Erythroblast (primary cell): ENCODE results near the gene TRAPPC2L.

Experiments
- DNase-seq, 2 experiments: peaks; one replicate each; lab custom pipeline; 2025; lab: John Stamatoyannopoulos, UW
- GATA1 ChIP-seq: IDR thresholded peaks from 2 replicates; pipeline ENCODE4 v1.6.1; 2011; ENCODE audit warnings: low read depth, mild to moderate bottlenecking, control low read depth, low read length, moderate library complexity
- POLR2A ChIP-seq: IDR thresholded peaks from 2 replicates; pipeline ENCODE4 v1.6.1; 2011; ENCODE audit warnings: mild to moderate bottlenecking, low read length

TRAPPC2L gene

DNA sequence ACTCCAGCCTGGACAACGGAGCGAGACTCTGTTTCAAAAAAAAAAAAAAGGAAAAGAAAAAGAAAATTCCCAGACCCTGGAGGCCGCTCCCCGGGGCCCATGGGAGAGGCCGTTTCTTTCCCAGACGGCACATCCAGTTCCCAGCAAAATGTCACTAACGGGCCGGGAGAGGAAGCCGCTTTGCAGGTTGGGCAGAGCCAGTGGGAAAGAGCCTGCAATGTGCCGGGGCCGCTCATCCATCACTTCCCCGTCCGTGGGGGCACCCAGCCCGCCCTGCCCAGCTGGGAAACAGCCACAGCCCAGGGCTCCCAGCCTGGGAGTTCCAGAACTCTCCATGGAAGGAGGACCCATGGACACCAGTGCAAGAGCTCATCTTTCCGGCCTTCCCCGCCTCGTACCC lies 51.4 kb downstream of the TRAPPC2L start:
- DNase-seq = no peak
- TF ChIP-seq GATA1 (no peak), POLR2A (no peak)

DNA sequence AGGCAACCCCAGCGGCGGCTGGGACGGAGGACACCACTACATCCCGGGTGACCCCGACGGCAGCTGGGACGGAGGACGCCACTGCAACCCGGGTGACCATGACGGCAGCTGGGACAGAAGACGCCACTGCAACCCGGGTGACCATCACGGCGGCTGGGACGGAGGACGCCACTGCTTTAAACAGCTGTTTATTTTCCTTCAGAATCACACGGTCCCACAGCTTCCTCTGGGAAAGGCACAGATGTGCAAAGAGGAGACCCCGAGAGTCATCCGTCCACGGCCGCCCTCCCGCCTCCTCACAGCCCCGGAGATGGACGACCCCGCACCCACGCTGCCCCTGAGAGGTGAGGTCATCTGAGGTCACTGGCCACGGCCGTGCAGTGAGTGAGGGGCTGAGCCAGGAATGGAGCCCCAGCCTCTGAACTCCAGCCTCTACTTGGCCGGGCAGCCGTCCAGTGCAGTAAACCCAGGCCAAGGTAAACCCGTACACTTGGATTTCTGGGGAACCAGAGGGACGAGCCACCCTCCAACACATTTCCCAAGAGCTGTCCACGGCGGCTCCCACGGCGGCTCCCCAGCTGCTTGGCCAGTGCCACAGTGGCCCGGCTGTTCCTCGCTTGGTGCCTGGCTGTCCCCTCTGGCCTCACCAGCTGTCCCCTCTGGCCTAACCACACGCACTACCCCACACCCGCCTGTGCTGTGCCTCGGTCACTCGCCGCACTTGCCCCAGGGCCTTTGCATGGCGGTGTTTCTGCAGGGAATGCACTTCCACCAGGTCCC lies 52.7 kb downstream of the TRAPPC2L start:
- no peak for TF ChIP-seq GATA1
- no peak for TF ChIP-seq POLR2A
- DNase-seq = no peak

DNA sequence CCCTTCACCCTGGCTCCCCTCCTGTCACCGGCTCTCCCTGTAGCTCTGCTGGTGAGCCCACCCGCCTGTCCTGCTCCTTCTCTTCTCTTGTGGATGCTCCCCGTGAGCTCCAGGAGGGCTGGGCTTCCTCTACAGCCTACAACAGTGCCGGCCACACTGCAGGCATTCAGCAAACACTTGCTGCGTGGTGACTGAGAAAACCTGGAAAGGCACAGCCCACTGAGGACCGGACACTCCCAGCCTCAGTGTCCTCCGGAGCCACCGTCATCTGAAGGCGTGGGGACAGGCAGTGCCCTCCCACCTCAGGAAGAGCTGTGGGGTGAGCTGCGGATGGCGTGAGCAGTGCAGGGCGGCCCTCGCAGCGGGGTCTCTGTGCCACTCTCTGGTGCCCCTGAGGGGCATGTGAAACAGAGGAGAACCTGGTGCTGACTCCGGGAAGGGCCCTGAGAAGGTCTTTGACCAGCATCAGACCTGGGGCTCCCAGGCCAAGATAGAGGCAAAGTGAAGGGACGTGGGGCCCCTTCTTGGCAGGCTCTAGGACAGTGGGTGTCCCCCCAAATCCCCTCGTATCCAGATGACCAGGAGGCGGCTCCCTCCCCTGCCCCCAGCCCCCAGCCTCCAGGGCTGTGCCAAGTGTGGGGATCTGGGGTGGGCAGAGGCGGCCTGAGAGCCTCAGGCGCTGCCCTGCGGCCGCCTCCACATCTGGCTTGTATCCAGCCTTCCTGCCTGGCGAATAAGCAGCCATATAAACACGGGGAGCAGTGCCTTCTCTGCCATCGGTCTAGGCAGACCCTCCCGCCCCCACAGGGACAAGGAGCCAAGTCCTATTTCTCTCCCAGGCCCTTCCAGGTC lies 53.6 kb downstream of the TRAPPC2L start:
- DNase-seq = no peak
- no peak for TF ChIP-seq POLR2A
- no peak for TF ChIP-seq GATA1

DNA sequence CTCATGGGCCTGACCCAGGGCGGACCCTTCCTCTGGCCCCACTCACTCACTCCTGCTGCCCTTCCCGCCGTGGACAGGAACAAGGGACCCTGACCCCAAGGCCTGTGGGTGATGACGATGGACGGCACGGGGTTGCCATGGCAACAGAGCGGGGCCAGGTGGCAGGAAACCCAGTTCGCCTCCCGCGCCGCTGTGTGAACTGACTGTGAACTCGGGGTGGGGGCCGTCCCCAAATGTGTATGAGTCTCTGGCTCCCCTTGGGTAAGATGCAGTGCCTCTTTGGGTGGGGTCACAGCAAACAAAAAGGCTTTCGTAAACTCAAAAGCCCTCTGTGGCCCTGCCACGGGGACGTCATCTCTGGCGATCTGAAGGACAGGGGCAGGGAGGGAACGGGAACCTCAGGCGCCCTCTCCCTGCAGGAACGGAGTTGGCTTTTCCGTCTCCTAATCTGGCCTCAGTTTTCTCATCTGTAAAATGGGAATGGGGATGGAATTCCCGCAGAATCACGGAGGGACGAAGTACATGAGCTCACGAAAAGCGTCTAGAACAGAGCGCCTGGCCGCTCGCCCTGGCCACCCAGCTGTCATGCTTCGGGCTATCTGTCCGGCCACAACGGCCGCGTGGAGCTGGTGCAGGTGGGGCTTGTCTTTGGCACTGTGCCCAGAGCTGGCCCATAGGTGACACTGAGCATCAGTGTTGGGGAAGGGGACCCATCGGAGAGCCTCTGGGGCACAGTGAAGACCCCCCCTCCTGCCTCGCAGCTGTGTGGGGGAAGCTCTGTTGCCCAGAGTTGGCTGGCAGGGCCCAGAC lies 54.4 kb downstream of the TRAPPC2L start:
- no peak for TF ChIP-seq POLR2A

DNA sequence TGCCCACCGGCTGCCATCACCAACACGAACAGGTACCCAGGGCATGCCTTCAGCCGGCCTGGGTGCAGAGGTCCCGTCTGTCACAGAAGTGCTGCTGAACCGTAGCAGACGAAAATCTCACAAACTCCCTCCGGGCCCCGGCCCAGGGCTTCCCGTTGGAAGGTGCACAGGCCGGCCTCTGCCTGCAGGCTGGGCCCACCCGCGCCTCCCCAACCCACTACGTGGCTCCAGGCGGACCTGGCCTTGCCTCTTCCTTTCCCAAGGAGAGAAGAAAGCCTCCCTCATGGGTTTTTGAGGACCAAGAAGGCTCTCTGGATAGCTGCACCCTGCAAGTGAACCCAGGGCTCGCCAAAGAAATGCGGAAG lies 55.0 kb downstream of the TRAPPC2L start:
- DNase-seq = no peak
- TF ChIP-seq POLR2A = no peak
- no peak for TF ChIP-seq GATA1

More for the DNA sequence above, 54.4 kb downstream of the TRAPPC2L start:
- no peak for DNase-seq
